KMS-11 (cell line): Measurements from ENCODE around the gene CCDC171.

Experiments used
- H2AFZ ChIP-seq: fragments of 200-600 bp; sonication (generic); 2 replicates; pipeline ENCODE4 v1.6.1; 2016; ENCODE audit warnings: antibody characterized with exemption, mixed run types, low read depth
- H3K27ac ChIP-seq: fragments of 200-600 bp; sonication (generic); 2 replicates; pipeline ENCODE4 v1.6.1; 2016; ENCODE audit warnings: mild to moderate bottlenecking, mixed run types
- H3K27me3 ChIP-seq: fragments of 200-600 bp; sonication (generic); 2 replicates; pipeline ENCODE4 v1.6.1; 2017; ENCODE audit warnings: mild to moderate bottlenecking, low read depth, mixed run types, moderate library complexity; ENCODE audit not compliant: insufficient read depth
- H3K36me3 ChIP-seq: fragments of 200-600 bp; sonication (generic); 2 replicates; pipeline ENCODE4 v1.6.1; 2017; ENCODE audit warnings: mild to moderate bottlenecking, mixed run types; ENCODE audit not compliant: insufficient read depth
- H3K4me1 ChIP-seq: fragments of 200-600 bp; sonication (generic); 2 replicates; pipeline ENCODE4 v1.6.1; 2016; ENCODE audit warnings: mild to moderate bottlenecking, low read depth, mixed run types; ENCODE audit not compliant: poor library complexity, severe bottlenecking
- H3K4me2 ChIP-seq: fragments of 200-600 bp; sonication (generic); 2 replicates; pipeline ENCODE4 v1.7.0; 2016; ENCODE audit warnings: mild to moderate bottlenecking, mixed run types
- H3K4me3 ChIP-seq: fragments of 200-600 bp; sonication (generic); IDR thresholded peaks from 2 replicates; pipeline ENCODE4 v1.6.1; 2017; ENCODE audit warnings: low read depth, low read length, mixed read lengths; ENCODE audit not compliant: insufficient read depth
- H3K79me2 ChIP-seq: fragments of 200-600 bp; sonication (generic); 2 replicates; pipeline ENCODE4 v1.6.1; 2016; ENCODE audit warnings: low read depth, mixed run types; ENCODE audit not compliant: insufficient read depth
- H3K9ac ChIP-seq: fragments of 200-600 bp; sonication (generic); 2 replicates; pipeline ENCODE4 v1.6.1; 2016; ENCODE audit warnings: mild to moderate bottlenecking, mixed run types
- H4K20me1 ChIP-seq: fragments of 200-600 bp; sonication (generic); 2 replicates; pipeline ENCODE4 v1.6.1; 2016; ENCODE audit warnings: mild to moderate bottlenecking, mixed run types; ENCODE audit not compliant: insufficient read depth
- CTCF ChIP-seq: fragments of 200-600 bp; sonication (generic); conservative IDR thresholded peaks from 2 replicates; pipeline ENCODE4 v1.6.1; 2017; ENCODE audit warnings: low read depth, mild to moderate bottlenecking, antibody characterized with exemption, low read length, moderate library complexity, mixed read lengths

The CCDC171 gene

GRCh38 chr9:15612962-15613361, 60.1 kb downstream of the CCDC171 start:
- Histone ChIP-seq H3K4me3 (no peak overlapping the region), H3K27ac (no peak overlapping the region), H2AFZ (no peak overlapping the region), H3K4me1 (no peaks in the 10 kb centered on the region), H3K4me2 (no peak overlapping the region), H3K27me3 (no peaks in the 10 kb centered on the region), H4K20me1 (no peaks in the 10 kb centered on the region), H3K36me3 (no peaks in the 10 kb centered on the region), H3K9ac (no peak overlapping the region), H3K79me2 (no peaks in the 10 kb centered on the region)
- TF ChIP-seq CTCF = no peak

- no peak overlapping the region for H3K4me2 ChIP-seq
- H3K4me3 ChIP-seq = no peak overlapping the region
- no peaks in the 10 kb centered on the region for H4K20me1 ChIP-seq
- no peaks in the 10 kb centered on the region for H3K4me1 ChIP-seq
- no peak overlapping the region for H3K27ac ChIP-seq
- no peaks in the 10 kb centered on the region for H3K36me3 ChIP-seq
- H2AFZ ChIP-seq = no peak overlapping the region
- no peak for TF ChIP-seq CTCF
- H3K79me2 ChIP-seq = no peaks in the 10 kb centered on the region
- H3K27me3 ChIP-seq = no peaks in the 10 kb centered on the region
- no peak overlapping the region for H3K9ac ChIP-seq
These were observed 64.9 kb downstream of the CCDC171 start for GRCh38 chr9:15617782-15618181.

GRCh38 chr9:15618540-15619331, 65.9 kb downstream of the CCDC171 start:
- no peak overlapping the region for H2AFZ ChIP-seq
- no peaks in the 10 kb centered on the region for H3K4me1 ChIP-seq
- no peak overlapping the region for H3K4me3 ChIP-seq
- no peak overlapping the region for H3K4me2 ChIP-seq
- TF ChIP-seq CTCF = no peak
- H3K9ac ChIP-seq = no peak overlapping the region
- no peaks in the 10 kb centered on the region for H3K27me3 ChIP-seq
- no peaks in the 10 kb centered on the region for H3K79me2 ChIP-seq
- H3K36me3 ChIP-seq = no peaks in the 10 kb centered on the region
- H4K20me1 ChIP-seq = no peaks in the 10 kb centered on the region
- no peak overlapping the region for H3K27ac ChIP-seq

GRCh38 chr9:15622318-15622971, 69.6 kb downstream of the CCDC171 start:
- Histone ChIP-seq H2AFZ (no peak overlapping the region), H3K4me1 (no peaks in the 10 kb centered on the region), H3K4me3 (no peak overlapping the region), H3K27me3 (no peaks in the 10 kb centered on the region), H3K9ac (no peak overlapping the region), H4K20me1 (no peaks in the 10 kb centered on the region), H3K36me3 (no peaks in the 10 kb centered on the region), H3K4me2 (no peak overlapping the region), H3K27ac (no peak overlapping the region), H3K79me2 (no peaks in the 10 kb centered on the region)
- 0 out of 2 replicates have a peak, but pooled peaks have one; percentile 18 for TF ChIP-seq CTCF
